Measurements from ENCODE around the gene CLTB.

The CLTB gene

DNA sequence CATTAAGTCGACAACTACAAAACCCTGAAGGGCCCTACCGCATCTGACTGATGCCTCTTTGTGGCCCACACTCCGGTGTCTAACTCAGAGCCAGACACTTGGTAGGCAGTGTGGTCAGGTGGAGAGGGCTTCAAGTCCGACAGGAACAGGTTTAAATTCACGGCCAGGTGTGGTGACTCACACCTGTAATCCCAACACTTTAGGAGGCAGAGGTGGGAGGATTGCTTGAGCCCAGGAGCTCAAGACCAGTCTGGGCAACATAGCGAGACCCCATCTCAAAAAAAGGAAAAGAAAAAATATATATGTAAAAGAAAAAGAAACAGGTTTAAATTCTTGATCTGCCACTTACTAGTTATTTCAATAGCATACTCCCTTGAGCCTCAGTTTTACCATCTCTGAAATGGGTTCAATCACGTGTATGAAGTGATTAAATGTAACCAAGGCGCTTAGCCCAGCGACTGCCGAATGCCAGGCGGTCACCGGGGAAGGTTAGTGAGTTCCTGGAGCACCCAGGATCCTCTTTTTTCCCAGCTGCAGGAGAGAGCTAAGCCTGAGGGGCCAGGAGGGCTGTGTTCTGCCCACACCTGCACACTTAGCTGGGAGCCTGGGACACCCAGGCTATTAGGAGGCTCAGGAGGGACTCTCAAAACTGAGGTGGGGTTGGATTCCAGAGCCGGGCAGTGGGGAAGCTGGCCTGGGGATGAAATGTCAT lies 943 bp downstream of the CLTB start:
- ATAC-seq (ENCODE audit: low read depth) (no peak), DNase-seq (ENCODE audit: low spot score) (no peak)
- H3K4me1 ChIP-seq (ENCODE audit: insufficient read depth, poor library complexity, severe bottlenecking): peaks cover 69% of the 10 kb centered on the region
- peak overlapping the region; percentile 94 for H3K27ac ChIP-seq (ENCODE audit: poor library complexity, severe bottlenecking)
- peaks cover 15% of the 10 kb centered on the region for H3K36me3 ChIP-seq (ENCODE audit: low read depth)
- no peaks in the 10 kb centered on the region for H3K9me3 ChIP-seq (ENCODE audit: severe bottlenecking)
- no peaks in the 10 kb centered on the region for H3K27me3 ChIP-seq (ENCODE audit: insufficient read depth, poor library complexity, severe bottlenecking)
- TF ChIP-seq, protein P1, sequence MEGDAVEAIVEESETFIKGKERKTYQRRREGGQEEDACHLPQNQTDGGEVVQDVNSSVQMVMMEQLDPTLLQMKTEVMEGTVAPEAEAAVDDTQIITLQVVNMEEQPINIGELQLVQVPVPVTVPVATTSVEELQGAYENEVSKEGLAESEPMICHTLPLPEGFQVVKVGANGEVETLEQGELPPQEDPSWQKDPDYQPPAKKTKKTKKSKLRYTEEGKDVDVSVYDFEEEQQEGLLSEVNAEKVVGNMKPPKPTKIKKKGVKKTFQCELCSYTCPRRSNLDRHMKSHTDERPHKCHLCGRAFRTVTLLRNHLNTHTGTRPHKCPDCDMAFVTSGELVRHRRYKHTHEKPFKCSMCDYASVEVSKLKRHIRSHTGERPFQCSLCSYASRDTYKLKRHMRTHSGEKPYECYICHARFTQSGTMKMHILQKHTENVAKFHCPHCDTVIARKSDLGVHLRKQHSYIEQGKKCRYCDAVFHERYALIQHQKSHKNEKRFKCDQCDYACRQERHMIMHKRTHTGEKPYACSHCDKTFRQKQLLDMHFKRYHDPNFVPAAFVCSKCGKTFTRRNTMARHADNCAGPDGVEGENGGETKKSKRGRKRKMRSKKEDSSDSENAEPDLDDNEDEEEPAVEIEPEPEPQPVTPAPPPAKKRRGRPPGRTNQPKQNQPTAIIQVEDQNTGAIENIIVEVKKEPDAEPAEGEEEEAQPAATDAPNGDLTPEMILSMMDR (IDR thresholded peaks at IDR 0.05; ENCODE audit: poor library complexity, severe bottlenecking): no peak
- peak overlapping the region; percentile 94 for H3K4me3 ChIP-seq (ENCODE audit: severe bottlenecking)

DNA sequence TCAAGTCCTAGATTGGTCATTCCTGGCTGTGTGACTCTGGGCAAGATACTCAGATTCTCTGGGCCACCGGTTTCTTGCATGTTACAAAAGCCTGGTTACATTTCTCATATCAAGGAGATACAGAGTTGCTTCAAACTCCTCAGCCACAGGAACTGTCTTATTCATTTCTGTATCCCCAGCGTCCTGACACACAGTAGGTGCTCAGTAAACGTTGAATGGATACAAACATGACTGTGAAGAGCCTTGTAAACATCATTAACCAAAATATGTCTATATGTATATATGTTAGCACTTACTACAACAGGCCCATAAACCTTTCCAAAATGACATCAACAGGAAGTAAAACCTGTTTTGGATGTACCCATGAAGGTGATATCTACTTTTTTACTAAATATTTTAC lies 1.6 kb downstream of the CLTB start:
- peak overlapping the region; percentile 94 for H3K27ac ChIP-seq (ENCODE audit: poor library complexity, severe bottlenecking)
- TF ChIP-seq, protein P1 (IDR thresholded peaks at IDR 0.05; ENCODE audit: poor library complexity, severe bottlenecking): no peak
- H3K36me3 ChIP-seq (ENCODE audit: low read depth): peaks cover 22% of the 10 kb centered on the region
- no peak for DNase-seq (ENCODE audit: low spot score)
- H3K9me3 ChIP-seq (ENCODE audit: severe bottlenecking): no peaks in the 10 kb centered on the region
- peak overlapping the region; percentile 94 for H3K4me3 ChIP-seq (ENCODE audit: severe bottlenecking)
- no peaks in the 10 kb centered on the region for H3K27me3 ChIP-seq (ENCODE audit: insufficient read depth, poor library complexity, severe bottlenecking)
- H3K4me1 ChIP-seq (ENCODE audit: insufficient read depth, poor library complexity, severe bottlenecking): peaks cover 72% of the 10 kb centered on the region
- ATAC-seq (ENCODE audit: low read depth): no peak

DNA sequence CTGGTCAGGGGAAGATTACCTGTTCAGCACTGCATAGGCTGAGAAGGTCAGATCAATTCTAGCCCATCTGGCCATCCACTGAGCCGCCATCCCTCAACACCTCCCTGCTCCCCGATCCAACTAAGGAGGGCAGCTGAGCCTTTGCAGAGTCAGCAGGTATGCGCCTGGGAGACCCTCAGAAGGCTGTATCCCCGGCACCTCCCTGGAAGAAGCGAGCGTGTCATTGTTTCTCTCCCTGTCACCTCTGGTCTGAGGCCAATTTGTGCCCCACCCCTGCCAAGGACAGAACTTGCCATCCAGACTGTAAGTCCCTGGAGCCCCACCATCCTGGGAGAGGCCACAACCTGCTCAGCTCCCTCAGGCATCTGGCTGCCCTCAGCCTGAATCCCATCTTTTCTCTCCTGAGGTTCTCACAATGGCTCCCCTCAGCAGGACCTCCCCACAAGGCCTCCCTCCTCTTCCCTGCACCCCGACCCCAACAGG lies 2.6 kb downstream of the CLTB start:
- Histone ChIP-seq H3K4me1 (ENCODE audit: insufficient read depth, poor library complexity, severe bottlenecking) (peaks cover 69% of the 10 kb centered on the region), H3K27ac (ENCODE audit: poor library complexity, severe bottlenecking) (peak overlapping the region; percentile 94), H3K9me3 (ENCODE audit: severe bottlenecking) (no peaks in the 10 kb centered on the region), H3K36me3 (ENCODE audit: low read depth) (peaks cover 30% of the 10 kb centered on the region), H3K27me3 (ENCODE audit: insufficient read depth, poor library complexity, severe bottlenecking) (no peaks in the 10 kb centered on the region), H3K4me3 (ENCODE audit: severe bottlenecking) (no peak overlapping the region)
- DNase-seq (ENCODE audit: low spot score): no peak
- ATAC-seq (ENCODE audit: low read depth): no peak
- TF ChIP-seq, protein P1 (IDR thresholded peaks at IDR 0.05; ENCODE audit: poor library complexity, severe bottlenecking): no peak

DNA sequence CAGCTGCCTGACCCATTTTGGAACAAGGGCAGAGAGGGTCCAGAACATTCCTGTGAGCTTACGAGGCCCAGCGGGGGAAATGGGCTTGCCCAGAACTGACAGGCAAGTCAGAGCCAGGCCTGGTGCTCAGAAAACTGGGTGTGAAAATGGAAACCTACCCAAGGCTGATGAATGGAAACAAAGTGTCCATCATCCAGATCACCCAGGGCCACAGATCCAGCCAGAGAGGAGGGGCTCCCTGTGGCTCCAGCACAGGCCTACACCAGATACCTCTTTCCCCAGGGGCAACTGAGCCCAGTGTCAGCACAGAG lies 3.1 kb downstream of the CLTB start:
- peak; percentile 90 for DNase-seq (ENCODE audit: low spot score)
- ATAC-seq (ENCODE audit: low read depth): peak; percentile 41
- peak overlapping the region; percentile 94 for H3K27ac ChIP-seq (ENCODE audit: poor library complexity, severe bottlenecking)
- peaks cover 65% of the 10 kb centered on the region for H3K4me1 ChIP-seq (ENCODE audit: insufficient read depth, poor library complexity, severe bottlenecking)
- TF ChIP-seq, protein P1 (IDR thresholded peaks at IDR 0.05; ENCODE audit: poor library complexity, severe bottlenecking): no peak
- H3K4me3 ChIP-seq (ENCODE audit: severe bottlenecking): no peak overlapping the region
- peaks cover 34% of the 10 kb centered on the region for H3K36me3 ChIP-seq (ENCODE audit: low read depth)
- no peaks in the 10 kb centered on the region for H3K9me3 ChIP-seq (ENCODE audit: severe bottlenecking)
- no peaks in the 10 kb centered on the region for H3K27me3 ChIP-seq (ENCODE audit: insufficient read depth, poor library complexity, severe bottlenecking)
